NCI-H524 treated with DMSO at 0.1 percent for 48 hours (cell line): ENCODE results near the gene AMIGO1.

Source experiments
- DNase-seq: peaks from one replicate; lab custom pipeline; 2025; lab: John Stamatoyannopoulos, UW

The AMIGO1 gene

GRCh38 chr1:109532365-109533136, 23.0 kb upstream of the AMIGO1 start:
- peak; percentile 41 for DNase-seq

DNA sequence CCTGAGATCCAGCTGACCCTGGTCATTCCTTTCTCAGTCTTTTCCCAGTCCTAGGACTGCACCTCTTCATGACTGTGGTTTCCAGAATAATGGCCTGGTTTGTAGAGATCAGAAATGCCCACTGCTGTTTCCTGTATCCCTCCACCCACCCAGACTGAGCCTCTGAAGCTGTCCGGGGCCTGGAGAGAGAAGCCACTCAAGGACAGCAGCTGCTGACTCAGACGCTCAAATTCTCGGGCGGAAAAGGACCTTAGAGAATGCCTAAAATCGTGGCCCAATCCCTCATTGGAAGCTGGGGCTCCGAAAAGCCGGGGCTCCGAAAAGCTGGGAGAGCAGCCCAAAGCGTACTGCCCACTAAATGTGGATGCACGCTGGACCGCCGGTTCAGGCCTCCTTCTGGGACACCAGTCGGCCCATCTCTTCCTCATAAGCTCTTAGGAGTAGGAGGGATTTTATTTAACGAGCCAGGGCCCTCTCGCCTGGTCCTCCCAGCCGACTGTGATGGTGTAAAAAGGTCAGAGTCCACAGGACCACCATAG, 22.4 kb upstream of the AMIGO1 start:
- no peak for DNase-seq

DNA sequence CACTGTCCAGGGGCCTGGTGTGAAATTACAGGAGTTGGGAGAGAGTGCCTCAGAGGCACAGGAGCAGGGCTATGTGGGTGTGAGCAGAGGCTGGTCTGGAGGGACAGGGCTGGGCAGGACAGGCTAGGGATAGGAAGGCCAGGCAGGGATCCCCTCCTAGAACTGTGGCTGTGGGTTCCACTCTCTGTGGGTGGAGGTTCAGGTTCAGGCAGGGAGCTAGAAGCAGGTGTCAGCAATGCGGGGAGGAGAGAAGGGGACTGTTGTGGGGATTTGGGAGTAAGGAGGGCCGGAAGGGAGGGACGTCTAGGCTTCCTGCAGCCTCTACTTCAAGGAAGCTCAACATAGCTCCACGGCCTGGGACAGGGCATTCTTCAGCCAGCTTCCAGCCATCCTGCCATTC, 21.9 kb upstream of the AMIGO1 start:
- no peak for DNase-seq

DNA sequence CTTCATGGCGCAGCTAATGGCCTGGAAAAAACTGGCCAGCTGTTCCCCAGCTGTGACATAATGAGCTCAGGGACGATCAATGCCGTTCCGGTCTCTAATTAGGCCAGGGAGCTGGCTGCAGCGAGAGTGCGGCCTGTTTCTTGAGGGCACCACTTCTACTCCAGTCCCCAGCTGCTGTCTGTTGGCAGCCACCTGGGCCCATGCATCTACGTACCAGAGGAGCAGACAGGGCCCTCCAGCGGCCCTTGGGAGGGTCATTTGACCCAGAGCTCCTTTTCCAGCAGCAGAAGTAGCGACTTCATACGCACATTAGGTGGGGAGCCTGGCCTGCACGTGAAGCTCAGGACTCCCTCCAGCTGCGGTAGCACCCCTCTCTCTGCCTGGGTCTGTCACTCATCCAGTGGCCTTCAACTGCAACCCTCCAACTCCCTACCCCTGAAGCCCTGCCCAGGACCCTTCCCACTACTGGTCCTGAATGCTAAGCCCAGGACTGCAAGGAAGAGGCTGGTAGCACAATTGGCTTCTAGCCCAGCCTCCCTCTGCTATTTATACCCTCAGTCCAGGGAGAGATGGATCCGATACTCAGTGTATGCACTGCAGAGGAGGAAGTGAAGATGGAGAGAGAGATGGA, 21.0 kb upstream of the AMIGO1 start:
- DNase-seq: peak; percentile 98

DNA sequence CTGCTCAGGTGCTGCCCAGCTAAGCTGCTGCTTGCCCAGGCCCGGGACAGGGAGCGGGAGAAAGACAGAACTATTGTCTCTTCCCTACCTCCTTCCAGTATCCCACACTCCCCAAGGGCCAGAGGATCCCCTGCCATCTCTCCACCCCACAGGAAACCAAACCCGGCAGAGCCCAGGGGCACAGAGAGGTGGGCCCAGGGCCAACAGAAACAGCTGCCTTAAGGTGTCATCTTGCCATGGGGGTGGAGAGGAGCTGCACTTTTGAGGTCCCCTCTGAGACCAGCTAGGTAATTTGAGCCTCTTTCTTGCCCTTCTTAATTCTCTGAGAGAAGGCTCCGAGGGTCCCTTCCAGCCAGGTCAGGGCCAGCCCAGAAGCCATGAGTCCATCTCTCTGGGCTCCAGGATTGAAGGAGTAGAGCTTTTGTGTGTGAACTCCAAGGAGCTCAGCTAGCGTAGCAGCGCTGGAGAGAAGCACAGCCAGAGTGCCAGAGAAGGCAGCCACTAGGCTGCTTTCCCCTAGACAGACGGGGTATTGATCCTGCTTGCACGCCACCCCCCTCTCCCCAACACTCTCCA, 20.4 kb upstream of the AMIGO1 start:
- peak; percentile 71 for DNase-seq

GRCh38 chr1:109528712-109529111, 19.2 kb upstream of the AMIGO1 start:
- DNase-seq: no peak

- peak; percentile 46 for DNase-seq
These were observed 18.5 kb upstream of the AMIGO1 start for GRCh38 chr1:109527846-109528695.

DNA sequence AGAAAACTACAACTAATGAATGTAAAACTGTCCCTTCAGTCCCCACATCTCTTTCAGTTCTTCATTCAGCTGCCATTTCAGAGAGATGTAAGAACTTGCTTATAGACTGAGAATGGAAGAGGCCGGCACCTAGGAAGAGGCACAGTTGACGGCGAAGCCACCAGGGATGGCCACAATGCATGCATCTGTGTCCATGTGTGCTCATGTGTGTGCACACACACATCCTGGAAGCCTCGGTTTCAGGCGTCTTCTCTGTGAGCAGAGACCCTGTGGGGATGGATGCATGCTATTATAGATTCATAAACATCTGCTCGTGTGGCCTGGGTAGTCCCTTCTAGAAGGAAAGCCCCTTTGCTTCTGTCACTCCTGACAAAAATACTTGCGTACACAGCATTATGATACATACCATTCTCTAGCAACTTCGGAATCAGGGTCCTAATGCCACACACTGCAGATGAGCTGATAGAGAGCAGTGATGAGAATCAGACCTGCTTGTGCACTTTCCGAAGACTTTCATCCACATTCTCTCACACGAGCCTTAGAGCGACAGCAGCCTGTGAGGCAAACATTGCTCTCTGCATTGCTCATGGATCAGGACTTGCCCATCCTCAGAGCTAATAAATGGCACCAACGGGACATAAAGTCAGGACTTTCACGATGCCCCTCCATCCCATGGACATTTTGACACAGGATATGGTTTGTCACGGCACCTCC, 17.7 kb upstream of the AMIGO1 start:
- DNase-seq: no peak

- DNase-seq: no peak
These were observed 14.2 kb upstream of the AMIGO1 start for GRCh38 chr1:109523706-109524105.

- no peak for DNase-seq
These were observed 12.5 kb upstream of the AMIGO1 start for GRCh38 chr1:109522026-109522425.

- DNase-seq: no peak
These were observed 11.8 kb upstream of the AMIGO1 start for GRCh38 chr1:109521002-109521951.

DNA sequence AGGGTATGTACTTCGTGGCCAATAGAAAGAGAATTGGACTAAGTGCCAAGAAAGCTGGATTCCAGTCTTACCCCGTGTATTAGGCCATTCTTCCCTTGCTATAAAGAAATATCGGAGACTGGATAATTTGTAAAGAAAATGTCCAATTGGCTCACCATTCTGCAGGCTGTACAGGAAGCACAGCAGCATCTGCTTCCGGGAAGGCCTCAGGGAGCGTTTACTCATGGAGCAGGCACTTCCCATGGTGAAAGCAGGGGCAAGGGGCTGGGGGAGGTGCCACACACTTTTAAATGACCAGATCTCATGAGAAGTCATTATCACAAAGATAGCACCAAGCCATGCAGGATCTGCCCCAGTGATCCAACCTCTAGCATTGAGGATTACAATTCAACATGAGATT, 7.8 kb upstream of the AMIGO1 start:
- no peak for DNase-seq

DNA sequence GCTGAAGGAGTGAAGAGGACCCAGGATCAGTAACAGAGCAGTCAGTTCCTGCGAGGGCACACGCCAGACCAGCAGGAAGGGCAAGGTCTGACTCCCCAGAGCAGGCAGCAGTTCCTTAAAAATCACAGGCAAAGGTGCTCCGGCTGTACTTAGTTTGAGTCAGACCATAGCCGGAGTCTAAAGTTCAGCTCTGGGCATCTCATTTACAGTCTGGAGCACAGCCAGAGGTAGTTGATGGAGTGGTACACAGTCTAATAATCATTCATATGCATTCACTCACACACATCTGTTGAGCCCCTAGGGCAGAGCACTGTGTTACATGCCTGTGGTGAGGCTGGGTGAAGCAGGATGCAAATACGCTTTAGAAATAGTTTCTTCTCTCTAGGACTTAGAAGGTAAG, 7.3 kb upstream of the AMIGO1 start:
- DNase-seq: no peak

DNA sequence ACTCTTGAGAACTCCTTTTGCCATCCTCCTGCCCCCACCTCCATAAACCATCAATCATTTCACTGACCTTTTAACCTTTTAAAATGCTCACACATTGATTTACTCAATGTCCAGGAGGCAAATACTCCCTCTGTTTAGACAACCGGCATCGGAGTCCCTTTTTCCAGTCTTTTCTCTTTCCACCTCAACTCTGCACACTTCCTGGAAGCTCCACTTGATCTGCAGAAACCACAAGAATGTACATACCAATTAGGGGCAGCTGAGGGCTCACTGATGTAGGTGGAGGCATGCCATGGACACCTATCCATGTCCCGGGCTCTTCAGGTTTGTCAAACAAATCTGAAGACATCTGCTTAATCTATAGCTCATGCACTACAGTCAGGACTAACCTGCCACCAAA, 5.3 kb upstream of the AMIGO1 start:
- no peak for DNase-seq

DNA sequence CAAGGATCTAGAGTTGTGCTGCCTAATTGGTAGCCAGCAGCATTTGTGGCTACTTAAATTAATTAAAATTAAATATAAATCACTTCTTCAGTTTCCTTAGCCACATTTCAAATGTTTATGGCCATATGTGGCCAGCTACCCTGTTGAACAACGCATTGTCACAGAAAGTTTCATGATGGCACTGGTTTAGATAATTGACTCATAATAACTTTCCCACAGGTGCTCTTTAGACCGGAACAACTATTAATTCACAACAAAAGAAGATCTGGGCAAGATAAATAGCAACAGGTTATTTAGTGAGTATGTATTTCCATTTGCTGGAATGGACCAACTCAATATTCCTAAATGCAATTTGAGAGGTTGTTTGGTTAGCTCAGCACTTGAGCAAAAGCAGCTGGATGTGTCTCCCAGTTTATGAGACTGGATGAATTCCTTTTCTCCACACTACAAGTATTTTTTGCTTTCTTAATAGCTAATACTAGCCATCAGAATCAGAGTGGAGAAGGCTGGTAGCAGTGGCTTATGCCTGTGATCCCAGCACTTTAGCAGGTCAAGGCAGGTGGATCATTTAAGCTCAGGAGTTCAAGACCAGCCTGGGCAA, 3.7 kb upstream of the AMIGO1 start:
- DNase-seq: no peak

DNA sequence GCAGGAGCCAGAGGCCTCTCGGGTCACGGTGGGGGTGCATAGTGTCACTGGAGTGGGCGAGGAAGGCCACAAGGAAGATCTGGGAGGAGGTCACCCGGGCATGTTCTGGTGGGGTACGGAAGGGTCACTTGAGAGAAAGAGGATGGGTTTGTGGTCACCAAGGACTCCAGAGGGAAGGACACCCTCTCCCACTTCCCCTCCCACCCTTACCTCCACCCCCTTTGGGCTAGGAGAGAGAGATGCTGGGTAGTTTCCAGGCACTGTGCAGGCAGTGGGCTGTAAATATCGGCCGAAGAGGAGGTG, 703 bp downstream of the AMIGO1 start:
- DNase-seq: no peak

DNA sequence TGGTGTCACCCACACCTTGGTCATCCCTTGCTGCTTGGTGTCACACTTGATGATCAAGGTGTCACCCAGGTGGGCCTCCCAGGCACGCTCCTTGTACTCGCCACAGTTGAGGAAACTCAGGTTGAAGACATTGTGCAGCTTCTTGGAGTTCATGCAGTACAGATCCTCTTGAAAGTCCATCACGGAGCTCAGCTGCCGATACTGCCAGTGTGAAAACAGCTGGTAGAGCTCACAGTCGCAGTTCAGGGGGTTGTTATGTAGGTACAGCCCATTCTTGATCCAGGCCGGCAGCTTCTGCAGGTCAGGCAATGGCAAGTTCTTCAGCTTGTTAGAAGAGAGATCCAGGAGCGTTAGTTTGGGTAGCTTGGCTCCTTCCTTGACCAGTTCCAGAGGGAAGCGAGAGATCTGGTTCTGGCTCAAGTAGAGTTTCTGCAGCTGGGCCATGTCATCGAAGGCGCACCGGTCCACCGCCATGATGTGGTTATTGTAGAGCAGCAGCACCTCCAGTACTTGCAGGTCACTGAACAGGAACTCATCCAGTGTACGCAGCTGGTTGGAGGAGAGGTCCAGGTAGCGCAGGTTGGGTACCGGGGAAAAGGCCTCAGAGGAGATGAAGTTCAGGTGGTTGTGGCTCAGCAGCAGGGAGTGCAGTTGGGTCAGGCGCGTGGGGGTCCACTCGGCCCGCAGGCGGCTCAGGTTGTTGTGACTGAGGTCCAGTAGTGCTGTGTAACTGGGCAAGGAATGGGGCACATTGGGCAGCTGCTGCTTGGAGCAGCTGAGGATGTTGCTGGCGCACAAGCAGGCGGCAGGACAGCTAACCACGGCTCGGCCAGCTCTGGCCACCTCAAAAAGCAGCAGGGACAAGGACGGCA, 1.3 kb downstream of the AMIGO1 start:
- DNase-seq: no peak

GRCh38 chr1:109504974-109505373, 4.6 kb downstream of the AMIGO1 start:
- DNase-seq: no peak

DNA sequence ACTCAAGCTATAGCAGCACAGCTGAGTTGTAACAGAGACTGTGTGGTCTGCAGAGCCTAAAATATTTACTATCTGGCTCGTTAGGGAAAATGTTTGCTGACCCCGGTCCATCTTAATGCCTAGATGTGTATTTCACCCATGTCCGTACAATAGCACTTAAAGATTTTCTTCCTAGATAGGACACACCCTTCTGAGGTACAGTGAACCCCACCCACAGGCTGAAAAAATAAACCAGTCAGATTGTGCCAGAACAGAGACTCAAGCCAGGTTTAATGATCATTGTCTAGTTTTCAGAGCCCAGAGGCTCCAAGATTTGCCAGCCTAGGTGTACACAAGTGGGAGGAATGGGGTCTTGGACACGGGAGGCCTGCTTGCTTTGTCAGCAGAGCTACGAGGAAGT, 5.6 kb downstream of the AMIGO1 start:
- DNase-seq: no peak
